GM12874 (cell line): ENCODE data around the gene HIRA.

Experiments
- TF ChIP-seq, protein P1 (sequence below): IDR thresholded peaks from 2 replicates; pipeline ENCODE4 v1.5.1; 2011; ENCODE audit warnings: low read depth, mild to moderate bottlenecking, control low read depth, low read length, moderate library complexity; ENCODE audit not compliant: insufficient read depth

Gene HIRA

GRCh38 chr22:19461506-19461905 is 30.0 kb upstream of the HIRA start:
- TF ChIP-seq, protein P1, sequence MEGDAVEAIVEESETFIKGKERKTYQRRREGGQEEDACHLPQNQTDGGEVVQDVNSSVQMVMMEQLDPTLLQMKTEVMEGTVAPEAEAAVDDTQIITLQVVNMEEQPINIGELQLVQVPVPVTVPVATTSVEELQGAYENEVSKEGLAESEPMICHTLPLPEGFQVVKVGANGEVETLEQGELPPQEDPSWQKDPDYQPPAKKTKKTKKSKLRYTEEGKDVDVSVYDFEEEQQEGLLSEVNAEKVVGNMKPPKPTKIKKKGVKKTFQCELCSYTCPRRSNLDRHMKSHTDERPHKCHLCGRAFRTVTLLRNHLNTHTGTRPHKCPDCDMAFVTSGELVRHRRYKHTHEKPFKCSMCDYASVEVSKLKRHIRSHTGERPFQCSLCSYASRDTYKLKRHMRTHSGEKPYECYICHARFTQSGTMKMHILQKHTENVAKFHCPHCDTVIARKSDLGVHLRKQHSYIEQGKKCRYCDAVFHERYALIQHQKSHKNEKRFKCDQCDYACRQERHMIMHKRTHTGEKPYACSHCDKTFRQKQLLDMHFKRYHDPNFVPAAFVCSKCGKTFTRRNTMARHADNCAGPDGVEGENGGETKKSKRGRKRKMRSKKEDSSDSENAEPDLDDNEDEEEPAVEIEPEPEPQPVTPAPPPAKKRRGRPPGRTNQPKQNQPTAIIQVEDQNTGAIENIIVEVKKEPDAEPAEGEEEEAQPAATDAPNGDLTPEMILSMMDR, result no peak

DNA sequence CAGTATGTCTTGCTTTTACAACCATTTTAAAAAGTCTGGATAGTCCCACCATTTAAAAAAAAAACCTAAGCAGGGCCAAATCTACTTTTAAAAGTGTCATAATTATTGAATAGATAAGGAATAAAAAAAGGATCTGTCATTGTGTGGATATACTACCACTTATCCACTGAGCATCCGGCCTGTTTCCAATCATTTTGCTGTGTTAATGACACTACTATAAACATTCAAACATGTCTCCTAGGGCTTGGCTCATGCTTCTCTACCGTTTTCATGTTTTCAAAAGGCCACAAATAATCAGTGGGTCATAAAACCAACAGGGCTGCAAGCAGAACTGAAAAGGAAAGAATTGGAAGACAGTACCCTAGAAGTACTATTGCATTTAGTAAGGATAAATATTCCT is 28.5 kb upstream of the HIRA start:
- TF ChIP-seq, protein P1, result no peak

- TF ChIP-seq, protein P1, result no peak
Measured at GRCh38 chr22:19457828-19458428, 26.4 kb upstream of the HIRA start.

GRCh38 chr22:19456541-19456940 is 25.0 kb upstream of the HIRA start:
- TF ChIP-seq, protein P1, result no peak

DNA sequence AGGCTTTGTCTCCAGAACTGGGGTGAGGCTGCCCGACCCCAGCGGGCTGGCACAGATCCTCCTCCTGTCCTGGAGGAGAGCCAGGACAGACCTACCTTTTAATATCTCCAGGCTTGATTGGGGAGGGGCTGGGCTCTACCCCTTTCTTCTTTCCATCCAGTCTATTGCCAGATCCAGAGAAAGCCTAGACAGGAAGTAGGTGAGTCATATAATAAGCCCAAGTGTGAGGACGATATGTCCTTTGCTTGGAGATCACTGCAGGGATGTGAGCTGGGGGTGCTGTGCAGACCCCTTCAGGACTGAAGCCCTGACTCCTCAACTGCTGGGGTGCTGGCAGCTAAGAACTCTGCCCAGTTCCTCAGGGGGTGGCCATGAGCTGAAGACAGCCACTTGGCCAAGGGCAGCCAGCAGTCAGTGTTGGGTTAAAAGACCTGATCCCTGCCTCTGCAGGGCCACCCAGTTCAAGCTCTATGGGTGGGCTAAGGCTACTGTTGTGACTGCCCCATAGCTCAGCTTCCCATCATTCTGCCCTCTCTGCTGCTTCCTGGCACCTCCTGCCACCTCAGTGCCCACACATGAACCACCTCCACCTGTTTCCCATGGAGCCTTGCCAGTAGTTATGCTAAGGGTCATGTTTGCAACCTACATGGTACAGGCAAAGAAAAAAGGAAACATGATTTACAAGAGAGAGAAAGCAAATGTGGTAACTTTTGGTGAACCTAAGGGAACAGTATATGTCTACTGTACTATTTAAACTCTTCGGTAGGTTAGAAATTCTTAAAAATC is 24.2 kb upstream of the HIRA start:
- TF ChIP-seq, protein P1, result no peak

DNA sequence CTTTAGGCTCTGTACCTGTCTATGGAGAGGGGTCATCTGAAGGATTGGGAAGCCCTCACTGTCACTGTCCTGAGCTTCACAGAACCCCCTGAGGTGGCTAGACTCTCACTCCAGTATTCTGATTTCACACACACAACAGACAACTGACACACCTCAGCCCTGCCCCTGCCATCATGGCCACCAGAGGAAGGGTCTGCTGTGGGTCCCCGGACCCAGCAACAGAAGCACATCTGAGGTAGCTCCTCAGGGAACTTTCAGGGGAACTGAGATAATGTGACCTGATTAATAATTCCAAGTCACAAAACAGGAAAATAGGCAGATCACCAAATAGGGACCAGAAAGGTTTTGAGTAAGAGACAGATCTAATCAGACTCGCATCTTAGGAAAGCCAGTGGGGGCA is 23.5 kb upstream of the HIRA start:
- TF ChIP-seq, protein P1, result no peak

- TF ChIP-seq, protein P1, result no peak
Measured at GRCh38 chr22:19454156-19454555, 22.6 kb upstream of the HIRA start.
